GM13977 (cell line): ENCODE data around the gene AGAP5.
"Not testable (repeated sequence)": the region's sequence is repeated elsewhere in the genome, so short reads cannot be mapped to it uniquely, and the experiment has no call there.

Experiments used
- DNase-seq: peaks from one replicate; pipeline ENCODE4 v3.0.0; 2012; ENCODE audit warnings: low spot score
- CTCF ChIP-seq: IDR thresholded peaks from 2 replicates; pipeline ENCODE4 v1.5.1; 2012; ENCODE audit warnings: mild to moderate bottlenecking, control low read depth; ENCODE audit not compliant: insufficient read depth; ENCODE audit errors: extremely low read depth, missing control alignments
- in situ Hi-C: fragments of 300-500 bp; cut with MboI; formaldehyde crosslinking; loops from one replicate; pipeline ENCODE4 v1.12.0; 2022; ENCODE audit warnings: low sequenced_read_pairs, low pct_unique_long_range_greater_than_20kb, mixed read lengths, inconsistent platforms; ENCODE audit not compliant: unreplicated experiment

Gene AGAP5

GRCh38 chr10:73730153-73730906, 32.4 kb upstream of the AGAP5 start:
- in situ Hi-C loops = loop anchor here (25.0 kb wide), 1 partner anchor 193 kb away; no protein-coding TSS in a partner anchor
- no peak for TF ChIP-seq CTCF
- DNase-seq = peak; percentile 82

- in situ Hi-C loops = loop anchor here (25.0 kb wide), 1 partner anchor 192 kb away; no protein-coding TSS in a partner anchor
- DNase-seq = not testable (repeated sequence)
These were observed 31.9 kb upstream of the AGAP5 start for GRCh38 chr10:73729781-73730152.

DNA sequence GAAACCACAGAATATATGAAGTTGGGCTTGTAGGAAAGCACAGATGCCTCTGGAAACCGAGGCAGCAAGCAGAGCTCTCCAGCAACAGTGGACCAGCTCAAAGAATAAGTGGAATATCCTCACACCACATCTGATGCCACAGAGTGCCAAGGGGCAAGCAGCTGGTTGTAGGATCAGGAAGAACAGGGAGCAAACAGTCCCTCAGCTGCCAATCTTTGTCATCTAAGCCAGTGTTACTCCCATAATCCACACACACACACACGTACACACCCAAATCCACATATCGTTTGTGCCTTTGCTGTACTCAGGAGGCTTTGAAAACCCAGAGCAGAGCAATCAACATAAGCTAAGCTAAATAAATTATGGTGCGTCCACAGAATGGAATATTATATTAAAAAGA, 25.6 kb upstream of the AGAP5 start:
- DNase-seq = no peak
- in situ Hi-C loops = no loop called here
- no peak for TF ChIP-seq CTCF

DNA sequence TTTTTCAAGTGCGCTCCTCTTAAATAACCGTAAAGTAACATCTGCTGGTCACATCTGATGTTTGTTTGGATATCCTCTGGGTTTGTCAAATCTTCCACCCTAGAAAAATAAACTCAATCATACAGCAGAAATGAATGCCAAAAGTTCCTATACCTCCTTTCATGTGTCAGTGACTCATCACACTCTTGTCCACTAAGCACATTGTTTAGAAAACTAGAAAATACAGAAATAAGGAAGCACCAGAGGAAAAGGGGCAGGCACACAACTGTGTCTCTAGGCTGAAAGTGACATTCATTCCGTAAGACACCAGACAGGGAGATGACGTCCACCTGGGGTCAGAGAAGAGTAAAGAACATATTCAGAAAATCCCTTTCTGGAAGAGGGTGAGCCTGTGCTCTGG, 22.7 kb upstream of the AGAP5 start:
- in situ Hi-C loops, DNase-seq: not testable (repeated sequence)

GRCh38 chr10:73717556-73717955, 19.6 kb upstream of the AGAP5 start:
- TF ChIP-seq CTCF = no peak
- in situ Hi-C loops = no loop called here
- DNase-seq = peak; percentile 33

- DNase-seq = no peak
- in situ Hi-C loops = no loop called here
- no peak for TF ChIP-seq CTCF
These were observed 18.3 kb upstream of the AGAP5 start for GRCh38 chr10:73716251-73716650.

DNA sequence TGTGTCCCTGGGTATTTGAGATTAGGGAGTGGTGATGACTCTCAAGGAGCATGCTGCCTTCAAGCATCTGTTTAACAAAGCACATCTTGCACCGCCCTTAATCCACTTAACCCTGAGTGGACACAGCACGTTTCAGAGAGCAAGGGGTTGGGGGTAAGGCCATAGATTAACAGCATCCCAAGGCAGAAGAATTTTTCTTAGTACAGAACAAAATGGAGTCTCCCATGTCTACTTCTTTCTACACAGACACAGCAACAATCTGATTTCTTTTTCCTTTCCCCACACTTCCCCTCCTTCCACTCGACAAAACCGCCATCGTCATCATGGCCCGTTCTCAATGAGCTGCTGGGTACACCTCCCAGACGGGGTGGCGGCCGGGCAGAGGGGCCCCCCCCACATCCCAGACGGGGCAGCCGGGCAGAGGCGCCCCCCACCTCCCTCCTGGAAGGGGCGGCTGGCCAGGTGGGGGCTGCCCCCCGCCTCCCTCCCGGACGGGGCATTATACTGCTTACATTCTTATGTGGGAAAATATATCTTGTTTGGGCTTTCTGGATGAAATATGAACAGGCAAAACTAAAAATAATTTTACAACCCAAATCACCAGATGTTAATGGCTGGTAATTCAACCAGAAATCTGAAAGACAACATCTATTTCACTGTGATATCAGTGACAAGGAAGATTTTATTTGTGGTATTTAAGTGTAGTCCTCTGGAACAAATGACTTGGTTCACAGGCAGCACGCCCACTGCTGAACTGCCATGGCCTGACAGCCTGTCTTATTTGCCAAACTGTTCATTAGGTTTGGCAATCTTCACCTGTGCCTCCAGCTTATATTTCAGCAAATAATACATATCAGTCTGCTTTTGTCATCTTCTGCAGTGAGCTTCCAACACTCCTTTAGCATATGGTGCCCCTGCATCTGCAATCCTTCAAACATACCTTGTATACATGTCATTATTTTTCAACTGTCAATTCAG, 17.6 kb upstream of the AGAP5 start:
- DNase-seq, in situ Hi-C loops: not testable (repeated sequence)

- in situ Hi-C loops, DNase-seq: not testable (repeated sequence)
These were observed 16.6 kb upstream of the AGAP5 start for GRCh38 chr10:73714483-73714882.

- in situ Hi-C loops, DNase-seq: not testable (repeated sequence)
These were observed 16.0 kb upstream of the AGAP5 start for GRCh38 chr10:73713912-73714311.

GRCh38 chr10:73711683-73712082, 13.8 kb upstream of the AGAP5 start:
- in situ Hi-C loops, DNase-seq: not testable (repeated sequence)

DNA sequence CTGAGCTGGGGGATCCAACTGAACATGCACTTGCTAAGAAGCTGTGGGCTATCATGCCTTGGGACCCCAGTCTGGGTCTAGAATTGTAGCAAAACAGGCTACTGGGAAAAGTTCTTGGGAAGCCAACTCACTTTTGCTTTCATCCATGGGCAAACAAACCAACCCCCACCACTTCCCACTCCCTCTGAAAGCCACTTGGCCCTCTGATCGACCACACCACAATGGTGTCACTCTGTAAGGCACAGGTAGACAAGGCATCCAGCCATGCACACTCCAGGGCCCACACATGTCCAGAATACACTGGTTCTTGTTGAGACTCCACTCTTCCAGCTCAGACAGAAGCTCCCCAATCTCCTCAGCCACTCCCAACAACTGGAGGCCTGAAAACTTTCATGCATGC, 10.2 kb upstream of the AGAP5 start:
- DNase-seq, in situ Hi-C loops: not testable (repeated sequence)

- DNase-seq, in situ Hi-C loops: not testable (repeated sequence)
These were observed 9.7 kb upstream of the AGAP5 start for GRCh38 chr10:73707628-73708027.

DNA sequence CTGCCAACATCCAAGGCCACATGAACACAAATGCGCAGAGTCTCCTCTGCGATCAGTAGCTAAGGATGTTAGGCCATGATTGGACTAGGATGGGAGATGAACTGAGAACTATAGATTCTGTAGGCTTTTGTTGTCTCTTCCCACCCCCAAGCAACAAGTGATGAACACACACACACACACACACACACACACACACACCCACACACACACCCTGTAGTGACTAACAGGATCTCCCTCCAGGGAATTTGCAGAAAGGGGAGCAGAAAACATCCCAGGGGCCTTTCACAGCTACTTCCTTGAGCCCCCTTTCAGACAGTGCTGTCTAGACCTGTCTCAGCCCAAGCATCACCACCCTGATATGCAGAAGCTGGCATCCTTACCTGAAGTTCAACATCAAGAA, 8.6 kb upstream of the AGAP5 start:
- DNase-seq, in situ Hi-C loops: not testable (repeated sequence)
